HCT116 (cell line): ENCODE results near the gene MFSD1. TPM values are rescaled to one million over a fixed set of nuclear protein-coding genes. Genes with fewer than 3 reads are reported as not detected.

Source experiments
- ATAC-seq: fragments of 200-7000 bp; cut with Tn5 transposase; 2 replicates; pipeline ENCODE4 v1.9.1; 2020; ENCODE audit warnings: mild to moderate bottlenecking, moderate library complexity
- BruUV-seq: library from RNA; stranded (reverse); fragments of 400-500 nt; replicated peaks from 2 replicates; lab custom pipeline; 2021; lab: Mats Ljungman, UMichigan
- CTCF ChIA-PET: fragments of 300-600 bp; sonication (Branson Sonifier 250); formaldehyde crosslinking; loops from one replicate; lab custom pipeline; 2021; ENCODE audit warnings: antibody characterized with exemption; lab: Charles Lee
- POLR2A ChIA-PET: fragments of 300-600, 350-600 bp; sonication (Branson Sonifier 250); formaldehyde crosslinking; loops from one replicate; lab custom pipeline; 2021; ENCODE audit warnings: antibody characterized with exemption; lab: Charles Lee
- RAD21 ChIA-PET, 2 experiments: fragments of 300-600 bp; sonication (Branson Sonifier 250); formaldehyde crosslinking; loops; one replicate each; lab custom pipeline; 2023; ENCODE audit warnings: low total read pairs in 2 of 2; ENCODE audit not compliant: uncharacterized antibody in 2 of 2, unreplicated experiment in 2 of 2, low non-redundant PET in 1 of 2; lab: Charles Lee
- DNase-seq: peaks from one replicate; pipeline ENCODE4 v3.0.0-alpha.2; 2010; ENCODE audit warnings: low read depth, low spot score
- H2AFZ ChIP-seq: fragments of 200-600 bp; shearing (Covaris generic), sonication (generic); 2 replicates; pipeline ENCODE4 v1.6.1; 2017; ENCODE audit warnings: low read depth, mixed run types, mixed read lengths, antibody characterized with exemption, low read length; ENCODE audit not compliant: poor library complexity, severe bottlenecking
- H3K27ac ChIP-seq: 2 replicates; pipeline ENCODE4 v1.5.1; 2012; ENCODE audit warnings: low read depth, low read length
- H3K27me3 ChIP-seq: fragments of 200-600 bp; sonication (generic); 2 replicates; pipeline ENCODE4 v1.6.1; 2016; ENCODE audit warnings: mixed run types, low read length, mixed read lengths; ENCODE audit not compliant: insufficient read depth
- H3K36me3 ChIP-seq, 2 experiments: fragments of 200-500 bp in 1 of 2; fragments of 200-600 bp in 1 of 2; sonication (Bioruptor generic) in 1 of 2; sonication (generic) in 1 of 2; 2 replicates each; pipeline versions ENCODE4 v1.5.1 to v1.6.1; 2014 to 2016; ENCODE audit warnings: low read length in 2 of 2, inconsistent platforms in 1 of 2, mixed read lengths in 1 of 2, mixed run types in 1 of 2; ENCODE audit not compliant: insufficient read depth in 2 of 2, control insufficient read depth in 1 of 2
- H3K4me1 ChIP-seq, 2 experiments: fragments of 200-600 bp in 1 of 2; sonication (generic) in 1 of 2; 2 replicates each; pipeline versions ENCODE4 v1.5.1 to v1.6.1; 2012 to 2017; ENCODE audit warnings: low read length in 2 of 2, inconsistent platforms in 1 of 2, mild to moderate bottlenecking in 1 of 2, mixed read lengths in 1 of 2, mixed run types in 1 of 2, moderate library complexity in 1 of 2; ENCODE audit not compliant: insufficient read depth in 2 of 2, control insufficient read depth in 1 of 2
- H3K4me2 ChIP-seq: fragments of 200-600 bp; sonication (generic); 2 replicates; pipeline ENCODE4 v1.6.1; 2017; ENCODE audit warnings: mixed run types, low read length, mixed read lengths
- H3K4me3 ChIP-seq, 2 experiments: fragments of 200-600 bp in 1 of 2; sonication (generic) in 1 of 2; replicated peaks in 1 of 2; 2 replicates each; pipeline ENCODE4 v1.5.1; 2011 to 2016; ENCODE audit warnings: low read length in 2 of 2, control low read depth in 1 of 2, low read depth in 1 of 2, mild to moderate bottlenecking in 1 of 2, mixed read lengths in 1 of 2, mixed run types in 1 of 2
- H3K79me2 ChIP-seq: fragments of 200-600 bp; sonication (generic); 2 replicates; pipeline ENCODE4 v1.6.1; 2017; ENCODE audit warnings: mild to moderate bottlenecking, mixed run types, low read length, moderate library complexity, mixed read lengths; ENCODE audit not compliant: insufficient read depth
- H3K9ac ChIP-seq: fragments of 200-600 bp; sonication (generic); 2 replicates; pipeline ENCODE4 v1.6.1; 2016; ENCODE audit warnings: low read length, mixed read lengths
- H3K9me2 ChIP-seq: fragments of 200-600 bp; sonication (generic), shearing (Covaris generic); 2 replicates; pipeline ENCODE4 v1.6.1; 2017; ENCODE audit warnings: mixed run types, mild to moderate bottlenecking, moderate library complexity; ENCODE audit not compliant: insufficient read depth
- H3K9me3 ChIP-seq, 2 experiments: fragments of 200-500 bp in 1 of 2; fragments of 200-600 bp in 1 of 2; sonication (Bioruptor generic) in 1 of 2; sonication (generic) in 1 of 2; 2 replicates each; pipeline ENCODE4 v1.6.1; 2014 to 2017; ENCODE audit warnings: low read length in 2 of 2, mixed read lengths in 2 of 2, inconsistent platforms in 1 of 2, low read depth in 1 of 2, mild to moderate bottlenecking in 1 of 2, mixed run types in 1 of 2, moderate library complexity in 1 of 2; ENCODE audit not compliant: control insufficient read depth in 1 of 2, insufficient read depth in 1 of 2
- H4K20me1 ChIP-seq: fragments of 200-600 bp; sonication (generic), shearing (Covaris generic); 2 replicates; pipeline ENCODE4 v1.6.1; 2017; ENCODE audit warnings: mixed run types, mild to moderate bottlenecking, moderate library complexity; ENCODE audit not compliant: insufficient read depth
- ATF3 ChIP-seq: IDR thresholded peaks from 2 replicates; pipeline ENCODE4 v1.6.1; 2012
- CBX3 ChIP-seq: IDR thresholded peaks from 2 replicates; pipeline ENCODE4 v1.6.1; 2012; ENCODE audit warnings: low read depth
- CTCF ChIP-seq, 3 experiments: fragments of 200-600 bp in 1 of 3; sonication (generic) in 1 of 3; IDR thresholded peaks in 2 of 3; conservative IDR thresholded peaks in 1 of 3; 2 replicates each; pipeline ENCODE4 v1.5.1; 2012 to 2017; ENCODE audit warnings: low read depth in 2 of 3, low read length in 2 of 3, antibody characterized with exemption in 1 of 3, borderline replicate concordance in 1 of 3, control low read depth in 1 of 3, mild to moderate bottlenecking in 1 of 3, mixed read lengths in 1 of 3, mixed run types in 1 of 3, moderate library complexity in 1 of 3; ENCODE audit not compliant: insufficient read depth in 1 of 3
- EGR1 ChIP-seq: IDR thresholded peaks from 2 replicates; pipeline ENCODE4 v1.6.1; 2012; ENCODE audit warnings: low read depth
- ELF1 ChIP-seq: IDR thresholded peaks from 2 replicates; pipeline ENCODE4 v1.6.1; 2012; ENCODE audit warnings: low read depth, borderline replicate concordance
- EZH2phosphoT487 ChIP-seq: fragments of 200-600 bp; IDR thresholded peaks from 2 replicates; pipeline ENCODE4 v1.6.1; 2018; ENCODE audit warnings: antibody characterized with exemption, borderline replicate concordance
- FOSL1 ChIP-seq: IDR thresholded peaks from 2 replicates; pipeline ENCODE4 v1.6.1; 2012; ENCODE audit warnings: low read depth
- MAX ChIP-seq: IDR thresholded peaks from 2 replicates; pipeline ENCODE4 v1.6.1; 2012
- POLR2A ChIP-seq: IDR thresholded peaks from 2 replicates; pipeline ENCODE4 v1.7.0; 2011; ENCODE audit warnings: borderline replicate concordance; ENCODE audit not compliant: insufficient read depth, insufficient read length; ENCODE audit errors: extremely low read depth
- POLR2AphosphoS5 ChIP-seq: IDR thresholded peaks from 2 replicates; pipeline ENCODE4 v1.6.1; 2011; ENCODE audit warnings: mild to moderate bottlenecking, low read depth, low read length, moderate library complexity
- RAD21 ChIP-seq: IDR thresholded peaks from 2 replicates; pipeline ENCODE4 v1.6.1; 2012; ENCODE audit warnings: low read depth, mild to moderate bottlenecking
- REST ChIP-seq: IDR thresholded peaks from 2 replicates; pipeline ENCODE4 v1.6.1; 2012; ENCODE audit warnings: low read depth
- SIN3A ChIP-seq: IDR thresholded peaks from 2 replicates; pipeline ENCODE4 v1.6.1; 2012; ENCODE audit warnings: low read depth
- SP1 ChIP-seq: IDR thresholded peaks from 2 replicates; pipeline ENCODE4 v1.6.1; 2012; ENCODE audit warnings: low read depth
- SRF ChIP-seq: IDR thresholded peaks from 2 replicates; pipeline ENCODE4 v1.6.1; 2012; ENCODE audit warnings: low read depth
- TCF7L2 ChIP-seq: IDR thresholded peaks from 2 replicates; pipeline ENCODE4 v1.7.0; 2011; ENCODE audit warnings: borderline replicate concordance, inconsistent platforms; ENCODE audit not compliant: insufficient read depth, insufficient read length; ENCODE audit errors: extremely low read depth
- YY1 ChIP-seq: IDR thresholded peaks from 2 replicates; pipeline ENCODE4 v1.6.1; 2011; ENCODE audit warnings: low read length, low read depth, moderate library complexity, mild to moderate bottlenecking; ENCODE audit not compliant: insufficient replicate concordance; ENCODE audit errors: extremely low read depth
- ZFX ChIP-seq: fragments of 450-650 bp; IDR thresholded peaks from 2 replicates; pipeline ENCODE4 v1.6.1; 2017
- intact Hi-C: fragments of 100-400 bp; cut with micrococcal nuclease; formaldehyde crosslinking; loops from 2 replicates; pipeline ENCODE4 v1.10.0; 2022
- total RNA-seq: library from RNA; stranded (reverse); gene quantifications from one replicate; pipeline ENCODE4 v1.2.1, GENCODE V29; 2021; ENCODE audit not compliant: unreplicated experiment

MFSD1 gene
- total RNA-seq, 1 experiment from 2014 or later = 12.8 TPM

GRCh38 chr3:158827773-158828172, 25.9 kb downstream of the MFSD1 start:
- Histone ChIP-seq H2AFZ (no peak overlapping the region), H3K27me3 (no peaks in the 10 kb centered on the region), H3K36me3 (0 out of 4 replicates have a peak, but pooled peaks cover 0 to 2% of the 10 kb centered on the region in 2 experiments), H3K79me2 (no peaks in the 10 kb centered on the region), H3K4me3 (no peak overlapping the region), H3K9ac (no peak overlapping the region), H3K27ac (no peak overlapping the region), H3K4me1 (no peaks in the 10 kb centered on the region; a peak in 1 of 4 replicates), H3K9me3 (no peaks in the 10 kb centered on the region), H3K4me2 (no peak overlapping the region), H3K9me2 (no peaks in the 10 kb centered on the region), H4K20me1 (no peaks in the 10 kb centered on the region)
- ChIA-PET CTCF (no interaction called here), POLR2A (no interaction called here), RAD21 (no interaction called here)
- intact Hi-C loops = no loop called here
- TF ChIP-seq SRF (no peak), ATF3 (no peak), POLR2AphosphoS5 (no peak), CBX3 (no peak), POLR2A (no peak), SIN3A (no peak), CTCF (IDR thresholded peaks at IDR 0.05 in 2 of 3, conservative IDR thresholded peaks at IDR 0.05 in 1 of 3; ENCODE audit: borderline replicate concordance in 1 of 3, insufficient read depth in 1 of 3, low read depth in 2 of 3, low read length in 2 of 3) (no peak), REST (no peak), ELF1 (no peak), RAD21 (no peak), SP1 (no peak), YY1 (no peak), MAX (no peak), FOSL1 (no peak), TCF7L2 (no peak), EGR1 (no peak), EZH2phosphoT487 (no peak), ZFX (no peak)
- no peak for ATAC-seq
- no TSS peak for BruUV-seq
- DNase-seq = no peak
